IMR-90 (cell line): ENCODE measurements around the gene DNAI2. TPM values are rescaled to one million over a fixed set of nuclear protein-coding genes. Genes with fewer than 3 reads are reported as not detected.

Experiments used
- ATAC-seq: fragments of 200-7000 bp; cut with Tn5 transposase; 2 replicates; pipeline ENCODE4 v1.9.1; 2020; ENCODE audit warnings: low read depth, mild to moderate bottlenecking, moderate library complexity
- BruUV-seq: library from RNA; stranded (reverse); fragments of 400-500 nt; replicated peaks from 2 replicates; lab custom pipeline; 2021; lab: Mats Ljungman, UMichigan
- CTCF ChIA-PET: fragments of 300-600 bp; formaldehyde crosslinking; extraction: SDS; loops from one replicate; lab custom pipeline; 2021; ENCODE audit warnings: antibody characterized with exemption; lab: Yijun Ruan, JAX
- POLR2A ChIA-PET: fragments of 300-600 bp; sonication (Branson Sonifier 250); formaldehyde crosslinking; loops from one replicate; lab custom pipeline; 2022; ENCODE audit warnings: antibody characterized with exemption; ENCODE audit not compliant: unreplicated experiment; lab: Charles Lee
- DNase-seq: peaks from one replicate; pipeline ENCODE4 v3.0.0; 2013
- H2AFZ ChIP-seq: replicated peaks from 2 replicates; pipeline ENCODE3; 2013; ENCODE audit warnings: low read length, mild to moderate bottlenecking; ENCODE audit not compliant: poor library complexity
- H2AK5ac ChIP-seq: 2 replicates; pipeline ENCODE4 v1.6.1; 2013; ENCODE audit warnings: low read depth, low read length, inconsistent platforms
- H2AK9ac ChIP-seq: replicated peaks from 2 replicates; pipeline ENCODE3; 2013; ENCODE audit warnings: mild to moderate bottlenecking, low read depth, low read length, moderate library complexity; ENCODE audit not compliant: poor library complexity
- H2BK120ac ChIP-seq: 2 replicates; pipeline ENCODE4 v1.6.1; 2013; ENCODE audit warnings: low read depth, low read length, inconsistent platforms
- H2BK15ac ChIP-seq: 3 replicates; pipeline ENCODE4 v1.6.1; 2013; ENCODE audit warnings: low read depth, low read length, inconsistent platforms
- H2BK20ac ChIP-seq: 2 replicates; pipeline ENCODE4 v1.6.1; 2013; ENCODE audit warnings: low read depth, mild to moderate bottlenecking, inconsistent platforms, low read length, moderate library complexity
- H2BK5ac ChIP-seq: 2 replicates; pipeline ENCODE4 v1.6.1; 2013; ENCODE audit warnings: mild to moderate bottlenecking, low read depth, low read length, inconsistent platforms; ENCODE audit not compliant: poor library complexity, severe bottlenecking
- H3K14ac ChIP-seq: replicated peaks from 2 replicates; pipeline ENCODE4 v1.6.1; 2013; ENCODE audit warnings: low read depth, low read length, inconsistent platforms
- H3K18ac ChIP-seq: 2 replicates; pipeline ENCODE4 v1.6.1; 2013; ENCODE audit warnings: low read depth, low read length, control low read depth
- H3K23ac ChIP-seq: 2 replicates; pipeline ENCODE4 v1.6.1; 2013; ENCODE audit warnings: low read depth, low read length, inconsistent platforms
- H3K27ac ChIP-seq: 2 replicates; pipeline ENCODE4 v1.5.1; 2013; ENCODE audit warnings: mild to moderate bottlenecking, control low read depth, low read length; ENCODE audit not compliant: insufficient read depth
- H3K27me3 ChIP-seq: 2 replicates; pipeline ENCODE4 v1.6.1; 2013; ENCODE audit warnings: low read length; ENCODE audit not compliant: control insufficient read depth, insufficient read depth
- H3K36me3 ChIP-seq: 2 replicates; pipeline ENCODE4 v1.6.1; 2013; ENCODE audit warnings: low read length, mixed read lengths; ENCODE audit not compliant: control insufficient read depth, insufficient read depth
- H3K4ac ChIP-seq: 2 replicates; pipeline ENCODE4 v1.6.1; 2013; ENCODE audit warnings: low read depth, low read length, inconsistent platforms
- H3K4me1 ChIP-seq: 2 replicates; pipeline ENCODE4 v1.6.1; 2013; ENCODE audit warnings: low read length, mixed read lengths; ENCODE audit not compliant: control insufficient read depth, insufficient read depth
- H3K4me2 ChIP-seq: 2 replicates; pipeline ENCODE4 v1.6.1; 2013; ENCODE audit warnings: low read depth, mild to moderate bottlenecking, control low read depth, low read length, moderate library complexity
- H3K4me3 ChIP-seq: 2 replicates; pipeline ENCODE4 v1.5.1; 2013; ENCODE audit warnings: low read depth, mild to moderate bottlenecking, control low read depth, low read length, moderate library complexity; ENCODE audit not compliant: insufficient read depth
- H3K56ac ChIP-seq: 2 replicates; pipeline ENCODE4 v1.6.1; 2013; ENCODE audit warnings: low read length, inconsistent platforms; ENCODE audit not compliant: insufficient read depth; ENCODE audit errors: extremely low read depth
- H3K79me1 ChIP-seq, 2 experiments: 2 replicates each; pipeline ENCODE4 v1.6.1; 2013; ENCODE audit warnings: low read length in 2 of 2, inconsistent platforms in 1 of 2, low read depth in 1 of 2
- H3K9ac ChIP-seq: 2 replicates; pipeline ENCODE4 v1.6.1; 2013; ENCODE audit warnings: low read depth, low read length, control low read depth
- H3K9me1 ChIP-seq: 2 replicates; pipeline ENCODE4 v1.6.1; 2013; ENCODE audit warnings: low read length, inconsistent platforms; ENCODE audit not compliant: insufficient read depth
- H3K9me3 ChIP-seq: 2 replicates; pipeline ENCODE4 v1.6.1; 2013; ENCODE audit warnings: low read length; ENCODE audit not compliant: control insufficient read depth, insufficient read depth
- H4K20me1 ChIP-seq: 2 replicates; pipeline ENCODE4 v1.6.1; 2013; ENCODE audit warnings: low read length, inconsistent platforms; ENCODE audit not compliant: insufficient read depth
- H4K5ac ChIP-seq: 2 replicates; pipeline ENCODE4 v1.6.1; 2013; ENCODE audit warnings: mild to moderate bottlenecking, low read depth, low read length, control low read depth
- H4K8ac ChIP-seq, 2 experiments: 2 replicates each; pipeline ENCODE4 v1.6.1; 2013; ENCODE audit warnings: low read depth in 2 of 2, low read length in 2 of 2, control low read depth in 1 of 2, inconsistent platforms in 1 of 2
- H4K91ac ChIP-seq: 2 replicates; pipeline ENCODE4 v1.6.1; 2013; ENCODE audit warnings: low read depth, low read length, inconsistent platforms; ENCODE audit not compliant: insufficient read depth
- BHLHE40 ChIP-seq: fragments of 150-350 bp; IDR thresholded peaks from 2 replicates; pipeline ENCODE4 v1.6.1; 2016; ENCODE audit warnings: mild to moderate bottlenecking, low read depth, low read length
- WGBS, 2 experiments: methylation state at CpG; one replicate each; pipeline versions ENCODE4 v1.1.5 to v1.1.7; 2013; ENCODE audit warnings: missing lambda C conversion rate in 2 of 2; ENCODE audit not compliant: insufficient read length in 1 of 2; ENCODE audit errors: extremely low coverage in 2 of 2; 5-methylcytosine and 5-hydroxymethylcytosine counted together
- dilution Hi-C: fragments of 300-500 bp; cut with HindIII; formaldehyde crosslinking; loops from one replicate; pipeline ENCODE4 v1.14.3; 2018; ENCODE audit warnings: low sequenced_read_pairs; ENCODE audit not compliant: unreplicated experiment
- in situ Hi-C: fragments of 300-500 bp; cut with MboI; formaldehyde crosslinking; loops from 3 replicates; pipeline ENCODE4 v1.14.3; 2019; ENCODE audit warnings: low sequenced_read_pairs, inconsistent platforms, mixed read lengths
- intact Hi-C: fragments of 100-400 bp; cut with micrococcal nuclease; formaldehyde crosslinking; loops from 2 replicates; pipeline ENCODE4 v1.10.0; 2022
- polyA plus RNA-seq, 3 experiments: library from polyadenylated mRNA; depleted of rRNA; stranded (reverse); fragments of >200 nt; gene quantifications; 2 replicates each; pipeline ENCODE4 v1.2.3, GENCODE V29; 2012; ENCODE audit warnings: low replicate concordance in 1 of 3
- total RNA-seq: library from RNA; depleted of rRNA; stranded (reverse); fragments of >200 nt; gene quantifications from 2 replicates; pipeline ENCODE4 v1.2.3, GENCODE V29; 2012
- TF ChIP-seq, protein P1 (sequence below): fragments of 150-350 bp; IDR thresholded peaks from 2 replicates; pipeline ENCODE4 v1.6.1; 2017; ENCODE audit warnings: mild to moderate bottlenecking, antibody characterized with exemption, low read length, low read depth

DNAI2 gene
- total and polyA plus RNA-seq, 2 of the 4 experiments (the other 2 are of a cell fraction), result not detected

DNA sequence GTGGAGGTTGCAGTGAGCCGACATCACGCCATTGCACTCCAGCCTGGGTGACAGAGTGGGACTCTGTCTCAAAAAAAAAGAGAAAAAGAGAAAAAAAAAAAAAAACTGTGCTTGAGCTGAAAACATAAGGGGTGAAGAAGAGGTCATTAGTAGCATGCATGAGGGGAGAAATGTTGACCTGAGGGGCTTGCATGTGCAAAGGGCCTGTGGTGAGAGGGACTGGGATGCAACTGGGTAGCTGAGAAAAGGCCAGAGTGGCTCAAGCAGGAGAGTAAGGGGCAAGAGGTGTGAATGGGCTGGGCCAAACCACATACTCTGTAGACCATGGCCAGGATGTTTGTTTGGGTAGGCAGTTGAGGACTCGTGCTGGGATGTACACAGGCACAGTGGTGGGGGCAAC lies 55.3 kb downstream of the DNAI2 start:
- no TSS peak for BruUV-seq
- CTCF ChIA-PET, result no interaction called here

More for the DNA sequence above, 55.3 kb downstream of the DNAI2 start:
- H2AK5ac ChIP-seq, result no peak overlapping the region
- no peak overlapping the region for H2AK9ac ChIP-seq
- no peaks in the 10 kb centered on the region for H3K4me1 ChIP-seq
- H2BK5ac ChIP-seq, result no peak overlapping the region
- H3K9ac ChIP-seq, result no peak overlapping the region
- no peak overlapping the region for H3K4ac ChIP-seq
- H4K5ac ChIP-seq, result no peak overlapping the region
- no peaks in the 10 kb centered on the region for H3K79me1 ChIP-seq
- H3K23ac ChIP-seq, result no peak overlapping the region
- ATAC-seq (no peak), DNase-seq (no peak)
- no peak overlapping the region for H2BK15ac ChIP-seq
- TF ChIP-seq, protein P1, sequence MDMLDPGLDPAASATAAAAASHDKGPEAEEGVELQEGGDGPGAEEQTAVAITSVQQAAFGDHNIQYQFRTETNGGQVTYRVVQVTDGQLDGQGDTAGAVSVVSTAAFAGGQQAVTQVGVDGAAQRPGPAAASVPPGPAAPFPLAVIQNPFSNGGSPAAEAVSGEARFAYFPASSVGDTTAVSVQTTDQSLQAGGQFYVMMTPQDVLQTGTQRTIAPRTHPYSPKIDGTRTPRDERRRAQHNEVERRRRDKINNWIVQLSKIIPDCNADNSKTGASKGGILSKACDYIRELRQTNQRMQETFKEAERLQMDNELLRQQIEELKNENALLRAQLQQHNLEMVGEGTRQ, result no peak
- TF ChIP-seq BHLHE40, result no peak
- no peaks in the 10 kb centered on the region for H4K20me1 ChIP-seq
- in situ Hi-C loops, result no loop called here
- 47% methylated on average over 3 of the region's 3 CpGs; no CpG with 5 or more reads in 1 of the 2 experiments for WGBS, 2 experiments
- H2BK20ac ChIP-seq, result no peak overlapping the region
- no peak overlapping the region for H3K14ac ChIP-seq
- H3K9me3 ChIP-seq, result no peaks in the 10 kb centered on the region
- H3K4me3 ChIP-seq, result no peak overlapping the region
- H3K27ac ChIP-seq, result no peak overlapping the region
- H3K18ac ChIP-seq, result no peak overlapping the region
- no peak overlapping the region for H3K56ac ChIP-seq
- dilution Hi-C loops, result no loop called here
- no peak overlapping the region for H2BK120ac ChIP-seq
- H3K36me3 ChIP-seq, result no peaks in the 10 kb centered on the region
- peak overlapping the region; percentile 21 for H2AFZ ChIP-seq
- POLR2A ChIA-PET, result no interaction called here
- no peak overlapping the region for H4K91ac ChIP-seq
- no peak overlapping the region for H4K8ac ChIP-seq
- peaks cover 8% of the 10 kb centered on the region for H3K27me3 ChIP-seq
- intact Hi-C loops, result no loop called here
- no peak overlapping the region for H3K4me2 ChIP-seq
- no peaks in the 10 kb centered on the region for H3K9me1 ChIP-seq
